Amygdala (tissue), 56 donors: ENCODE measurements around the gene MS4A10.

Source experiments
- DNase-seq, 56 donors: peaks; one replicate each; lab custom pipeline; 2025; lab: John Stamatoyannopoulos, UW

MS4A10 gene

GRCh38 chr11:60764879-60765278 is 20.3 kb upstream of the MS4A10 start:
- DNase-seq, result no peak

DNA sequence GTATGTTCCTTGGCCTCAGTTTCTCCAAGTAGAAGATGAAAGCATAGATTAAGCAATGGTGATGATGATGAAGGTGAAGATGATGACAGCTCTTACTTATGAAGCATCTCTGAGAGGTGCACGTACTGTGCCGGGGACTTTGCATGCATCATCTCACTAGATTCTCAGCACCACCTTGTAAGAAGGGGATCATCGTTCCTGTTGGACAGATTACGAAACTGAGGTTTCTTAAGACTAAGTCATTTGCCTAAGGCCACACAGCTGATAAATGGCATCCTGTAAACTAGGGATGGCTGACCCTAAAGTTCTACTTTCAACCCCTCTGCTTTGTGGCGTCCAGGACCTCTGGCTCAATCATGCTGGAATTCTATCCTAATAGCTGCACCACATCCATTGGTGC is 19.8 kb upstream of the MS4A10 start:
- no peak for DNase-seq

DNA sequence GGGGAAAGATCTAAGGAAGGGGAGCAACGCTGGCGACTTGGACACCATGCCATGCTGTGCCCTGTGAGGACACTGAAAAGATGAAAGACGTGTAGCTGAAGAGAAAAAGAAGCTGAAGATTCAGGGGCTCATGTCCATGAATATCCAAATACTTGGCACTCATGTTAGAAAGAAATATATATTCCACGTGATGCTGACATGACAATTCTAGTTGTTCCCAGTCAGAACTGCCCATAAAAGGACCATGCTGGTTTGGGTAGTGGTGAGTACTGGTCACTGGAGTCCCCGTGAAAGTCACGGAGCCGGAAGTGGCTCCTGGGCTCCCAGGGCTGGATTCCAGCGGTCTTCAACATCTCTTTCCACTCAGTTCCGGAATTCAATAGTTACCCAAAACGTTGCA is 18.6 kb upstream of the MS4A10 start:
- DNase-seq, result no peak

- no peak for DNase-seq
Measured at GRCh38 chr11:60767388-60767811, 17.7 kb upstream of the MS4A10 start.

DNA sequence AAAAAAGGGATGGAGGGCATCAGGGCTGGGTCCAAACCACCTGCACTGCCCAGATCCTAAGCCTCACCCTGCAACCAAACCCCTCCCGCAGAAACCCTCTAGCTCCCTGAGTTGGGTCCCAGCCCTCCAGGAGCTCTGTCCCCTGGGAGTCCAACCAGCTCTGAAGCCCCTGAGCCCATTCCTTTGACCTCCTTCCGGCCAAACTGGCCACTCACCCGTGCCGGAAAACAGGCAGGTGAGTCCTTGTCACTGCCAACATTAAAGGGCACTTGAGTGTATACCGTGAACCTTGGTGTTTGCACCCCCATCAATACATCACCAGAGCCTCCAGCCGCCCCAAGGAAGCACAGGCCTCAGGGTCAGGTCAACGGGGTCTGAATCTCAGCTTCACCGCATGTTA is 16.9 kb upstream of the MS4A10 start:
- DNase-seq, result no peak

GRCh38 chr11:60769273-60769672 is 15.9 kb upstream of the MS4A10 start:
- no peak for DNase-seq

DNA sequence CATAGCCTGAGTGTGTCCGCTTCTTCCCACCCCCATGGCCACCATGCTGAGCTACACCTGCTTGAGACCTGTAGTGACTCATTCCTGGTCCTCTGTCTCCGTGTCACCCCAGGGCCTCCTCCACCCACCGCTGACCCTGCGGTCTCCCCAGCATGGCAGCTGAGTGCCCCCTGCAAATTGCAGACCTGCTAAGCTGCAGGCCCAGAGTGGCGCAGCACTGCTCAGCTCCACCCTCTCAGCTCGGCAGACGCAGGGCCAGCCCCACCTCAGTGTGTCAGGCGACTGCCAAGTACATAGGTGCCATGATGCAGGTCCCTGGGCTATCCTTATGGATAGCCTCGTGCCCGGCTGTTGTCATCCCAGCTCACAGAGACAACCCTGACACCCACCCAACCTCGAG is 15.3 kb upstream of the MS4A10 start:
- no peak for DNase-seq

- DNase-seq, result no peak
Measured at GRCh38 chr11:60771146-60771545, 14.0 kb upstream of the MS4A10 start.

DNA sequence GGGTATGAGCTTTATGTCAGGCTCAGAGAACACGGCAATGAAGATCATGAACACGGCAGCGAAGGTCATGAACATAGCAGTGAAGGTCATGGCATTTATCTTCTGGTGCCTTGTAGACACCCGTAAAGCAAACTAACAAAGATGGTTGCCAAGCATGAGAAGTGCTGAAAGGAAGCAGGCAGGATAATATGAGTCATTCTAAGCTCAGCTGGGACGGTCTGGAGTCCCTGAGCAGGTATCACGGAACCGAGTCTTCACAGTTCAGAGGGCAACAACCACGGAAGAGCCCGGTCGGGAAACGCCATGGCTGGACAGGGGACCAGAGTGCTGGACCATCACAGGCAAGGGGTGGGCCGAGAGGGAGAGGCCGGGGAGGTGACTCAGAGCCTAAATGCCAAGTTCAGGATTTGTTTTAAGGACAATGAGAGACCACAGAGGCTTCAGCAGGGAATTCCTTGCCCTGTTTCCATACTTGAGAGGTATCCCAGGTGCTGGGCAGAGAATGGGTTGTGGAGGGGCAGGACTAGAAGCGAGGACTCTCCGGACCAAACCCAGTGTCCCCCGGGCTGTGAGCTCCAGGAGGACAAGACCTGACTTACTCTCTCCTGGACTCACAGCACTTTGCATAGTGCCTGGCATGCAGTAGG is 13.1 kb upstream of the MS4A10 start:
- no peak for DNase-seq

- no peak for DNase-seq
Measured at GRCh38 chr11:60772666-60773065, 12.5 kb upstream of the MS4A10 start.

GRCh38 chr11:60774726-60775125 is 10.4 kb upstream of the MS4A10 start:
- no peak for DNase-seq

- DNase-seq, result peak in 54 of 56 donors; percentile 13 to 91 (median 63)
Measured at GRCh38 chr11:60775420-60775961, 9.6 kb upstream of the MS4A10 start.

- no peak for DNase-seq
Measured at GRCh38 chr11:60776167-60776566, 9.0 kb upstream of the MS4A10 start.

- DNase-seq, result no peak
Measured at GRCh38 chr11:60777106-60777505, 8.0 kb upstream of the MS4A10 start.

DNA sequence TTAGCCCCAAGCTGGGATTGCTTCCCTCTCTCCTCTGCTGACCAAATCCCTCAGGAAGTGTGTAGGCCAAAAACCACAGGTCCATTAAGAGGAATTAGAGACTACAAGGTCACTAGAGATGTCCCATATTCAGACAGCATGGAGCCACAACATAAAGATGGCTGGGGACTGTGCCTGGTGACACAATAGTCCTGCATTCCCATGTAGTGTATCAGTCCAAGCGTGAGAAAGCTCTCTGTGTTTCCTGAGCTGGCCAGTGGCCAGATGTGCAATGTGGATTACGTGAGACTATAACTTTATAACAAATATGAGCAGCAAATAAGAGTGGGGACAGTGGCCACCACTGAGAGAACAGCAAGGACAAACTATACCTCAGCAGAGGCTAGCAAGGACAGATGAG is 7.6 kb upstream of the MS4A10 start:
- no peak for DNase-seq

DNA sequence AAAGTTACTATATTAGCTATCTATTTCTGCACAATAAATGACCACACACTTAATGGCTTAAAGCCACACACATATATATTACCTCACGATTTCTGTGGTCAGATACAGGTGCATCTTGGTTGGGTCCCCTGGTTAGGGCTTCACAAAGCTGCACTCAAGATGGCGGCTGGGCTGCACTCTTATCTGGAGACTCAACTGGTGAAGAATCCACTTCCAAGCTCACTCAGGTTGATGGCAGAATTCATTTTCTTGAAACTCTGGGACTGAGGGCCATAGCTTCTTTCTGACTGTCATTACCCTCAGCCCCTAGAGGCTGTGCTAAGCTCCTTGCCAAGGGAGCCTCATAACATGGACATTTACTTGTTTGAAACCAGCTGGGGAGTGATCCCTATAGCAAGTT is 5.1 kb upstream of the MS4A10 start:
- DNase-seq, result no peak

- no peak for DNase-seq
Measured at GRCh38 chr11:60780774-60781173, 4.4 kb upstream of the MS4A10 start.

- no peak for DNase-seq
Measured at GRCh38 chr11:60781286-60781980, 3.7 kb upstream of the MS4A10 start.

DNA sequence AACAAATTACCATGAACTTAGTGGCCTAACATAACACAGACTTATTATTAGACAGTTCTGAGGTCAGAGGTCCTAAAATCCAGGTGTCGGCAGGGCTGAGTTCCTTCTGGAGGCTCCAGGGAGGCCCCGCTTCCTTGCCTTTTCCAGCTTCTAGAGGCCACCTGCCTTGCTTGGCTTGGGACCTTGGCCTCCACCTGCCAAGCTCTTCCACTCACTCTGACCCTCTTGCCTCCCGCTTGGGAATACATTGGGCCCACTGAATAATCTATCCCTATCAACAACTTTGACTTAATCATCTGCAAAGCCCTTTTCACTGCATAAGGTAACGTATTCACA is 3.2 kb upstream of the MS4A10 start:
- no peak for DNase-seq

DNA sequence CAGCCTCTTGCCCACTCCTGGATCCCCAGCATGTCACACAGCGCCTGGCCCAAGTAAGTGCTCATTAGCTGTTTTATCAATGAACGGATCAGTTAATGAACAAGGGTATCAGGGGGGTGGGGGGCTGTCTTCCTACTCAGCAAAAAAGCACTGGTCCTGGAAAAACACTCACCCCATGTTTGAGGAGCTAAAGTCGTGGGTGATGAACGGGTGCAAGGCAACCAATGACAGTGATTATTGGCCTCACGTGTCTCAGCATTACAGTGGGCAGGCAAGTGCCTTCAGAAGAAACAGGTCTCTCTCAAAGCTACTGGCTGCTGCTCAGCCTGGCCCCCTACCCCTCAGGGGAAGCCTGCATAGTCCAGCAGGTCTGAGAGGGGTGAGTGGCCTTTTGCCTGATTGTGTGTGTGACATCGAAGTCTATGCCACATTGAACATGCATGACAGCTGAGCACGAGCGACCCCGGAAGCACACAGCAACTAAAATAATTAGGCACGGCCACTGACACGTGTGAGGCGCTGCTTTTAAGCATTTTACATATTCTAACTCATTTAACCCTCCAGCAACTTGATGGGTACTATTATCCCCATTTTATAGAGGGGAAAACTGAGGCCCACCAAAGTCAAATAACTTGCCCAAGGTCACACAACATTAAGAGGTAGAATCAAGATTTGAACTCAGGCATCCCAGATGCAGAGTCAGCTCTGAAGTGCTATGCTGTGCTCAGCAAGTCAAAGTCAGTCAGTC is 2.6 kb upstream of the MS4A10 start:
- DNase-seq, result no peak

DNA sequence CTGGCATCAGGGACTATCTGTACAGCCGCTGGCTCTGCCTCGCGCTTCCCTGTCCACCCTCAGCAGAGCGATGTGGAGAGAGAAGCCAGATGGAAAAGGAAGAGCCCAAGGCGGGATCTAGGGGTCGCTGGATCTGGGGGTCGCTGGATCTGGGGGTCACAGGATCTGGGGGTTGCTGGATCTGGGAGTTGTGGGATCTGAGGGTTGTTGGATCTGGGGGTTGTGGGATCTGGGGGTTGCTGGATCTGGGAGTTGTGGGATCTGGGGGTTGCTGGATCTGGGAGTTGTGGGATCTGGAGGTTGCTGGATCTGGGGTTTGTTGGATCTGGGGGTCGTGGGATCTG is 2.0 kb upstream of the MS4A10 start:
- DNase-seq, result no peak

GRCh38 chr11:60783911-60784310 is 1.2 kb upstream of the MS4A10 start:
- no peak for DNase-seq
